ENCODE results near the gene BATF.
A peak's percentile ranks its signal among the peaks of the same experiment; 100 is the strongest.

Gene BATF

DNA sequence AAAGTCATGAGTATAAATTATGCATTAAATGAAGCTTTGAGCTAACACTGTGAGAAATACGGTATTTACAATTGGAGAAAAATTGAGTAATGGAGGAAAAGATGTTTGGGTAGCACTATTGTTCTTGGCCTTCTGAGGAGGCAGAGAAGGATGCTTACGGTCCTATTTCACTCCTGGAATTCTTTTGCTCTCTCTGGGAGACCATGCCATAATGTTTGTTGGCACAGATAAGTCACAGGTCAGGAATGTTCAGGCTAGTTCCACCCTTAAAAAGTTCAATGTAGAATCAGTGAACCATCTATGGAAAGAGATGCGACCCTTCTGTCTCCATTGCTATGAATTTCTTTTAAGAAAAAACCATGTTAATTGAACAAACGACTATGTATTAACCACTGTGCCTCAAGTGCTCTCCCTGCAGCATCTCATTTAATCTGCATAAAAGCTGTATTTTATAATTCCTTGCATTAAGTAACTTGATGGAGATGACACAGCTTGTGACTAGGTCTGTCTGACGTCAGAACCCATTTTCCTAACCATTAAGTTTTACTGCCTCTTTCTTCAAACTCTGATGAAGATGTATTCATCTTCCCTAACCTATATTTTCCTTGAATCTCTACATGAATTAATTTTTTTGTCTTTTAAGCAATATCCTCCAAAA is 9.5 kb downstream of the BATF start:
- DNase-seq (ENCODE audit: low read depth, low spot score), result peak; percentile 61

- DNase-seq (ENCODE audit: low read depth, low spot score), result no peak
Measured at GRCh38 chr14:75533791-75534555, 11.7 kb downstream of the BATF start.

- no peak for DNase-seq (ENCODE audit: low read depth, low spot score)
Measured at GRCh38 chr14:75535164-75535898, 13.1 kb downstream of the BATF start.

DNA sequence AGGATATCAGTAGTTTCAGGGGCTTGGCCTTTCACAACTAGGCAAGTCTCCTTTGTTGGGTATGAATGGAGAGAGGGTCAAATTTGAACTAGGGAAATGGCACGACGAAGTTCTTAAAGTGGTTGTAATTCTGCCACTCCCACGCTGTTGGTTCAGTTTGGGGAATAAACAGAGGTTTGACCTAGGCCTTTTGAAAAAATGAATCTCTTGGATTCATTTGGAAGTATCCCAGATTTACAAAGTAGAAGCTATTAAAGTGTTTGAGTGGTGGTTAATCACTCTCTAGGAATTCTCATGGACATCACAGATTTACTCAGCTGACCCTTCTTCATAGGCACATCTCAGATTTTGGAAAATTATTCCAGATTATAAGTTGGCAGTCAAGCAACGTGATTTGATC is 14.8 kb downstream of the BATF start:
- no peak for DNase-seq (ENCODE audit: low read depth, low spot score)

DNA sequence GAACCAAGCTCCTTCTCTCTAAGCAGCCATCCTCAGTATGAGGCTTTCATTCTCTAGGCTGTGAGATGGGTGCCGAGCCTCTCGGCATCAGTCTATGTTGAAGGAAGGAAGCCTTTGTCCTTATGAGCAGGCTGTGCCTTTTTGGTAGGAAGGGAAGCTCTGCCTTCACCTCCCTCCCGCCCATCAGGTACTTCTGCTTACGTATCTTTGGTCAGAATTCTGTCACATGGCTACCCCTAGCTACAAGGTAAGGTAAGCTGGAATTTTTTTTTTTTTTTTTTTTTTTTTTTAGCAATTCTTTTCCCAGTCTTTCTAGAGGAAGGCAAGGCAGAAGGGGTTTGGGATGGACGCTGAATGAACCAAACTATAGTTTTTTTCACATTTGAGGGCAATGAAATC is 16.9 kb downstream of the BATF start:
- no peak for DNase-seq (ENCODE audit: low read depth, low spot score)

GRCh38 chr14:75539561-75540478 is 17.6 kb downstream of the BATF start:
- no peak for DNase-seq (ENCODE audit: low read depth, low spot score)

- no peak for DNase-seq (ENCODE audit: low read depth, low spot score)
Measured at GRCh38 chr14:75540479-75540851, 18.2 kb downstream of the BATF start.

GRCh38 chr14:75542588-75543091 is 20.4 kb downstream of the BATF start:
- DNase-seq (ENCODE audit: low read depth, low spot score), result peak; percentile 24

DNA sequence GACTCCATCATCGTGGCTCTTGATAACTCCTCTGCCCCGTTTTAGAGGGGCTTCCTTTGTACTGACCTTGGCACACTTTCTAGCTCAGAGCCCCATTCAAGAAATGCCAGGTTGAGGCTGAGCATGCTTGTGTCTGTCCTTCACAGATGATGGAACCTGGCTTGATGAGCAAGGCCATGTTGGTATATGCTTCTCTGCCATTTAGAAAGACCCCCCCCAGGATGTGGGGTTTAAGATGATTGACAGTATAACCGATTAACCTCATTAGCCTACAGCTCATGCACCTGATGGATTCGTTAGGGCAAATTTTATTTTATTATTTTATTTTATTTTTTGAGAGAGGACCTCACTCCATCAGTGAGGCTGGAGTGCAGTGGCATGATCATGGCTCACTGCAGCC is 21.0 kb downstream of the BATF start:
- no peak for DNase-seq (ENCODE audit: low read depth, low spot score)

- DNase-seq (ENCODE audit: low read depth, low spot score), result no peak
Measured at GRCh38 chr14:75543786-75544185, 21.5 kb downstream of the BATF start.

DNA sequence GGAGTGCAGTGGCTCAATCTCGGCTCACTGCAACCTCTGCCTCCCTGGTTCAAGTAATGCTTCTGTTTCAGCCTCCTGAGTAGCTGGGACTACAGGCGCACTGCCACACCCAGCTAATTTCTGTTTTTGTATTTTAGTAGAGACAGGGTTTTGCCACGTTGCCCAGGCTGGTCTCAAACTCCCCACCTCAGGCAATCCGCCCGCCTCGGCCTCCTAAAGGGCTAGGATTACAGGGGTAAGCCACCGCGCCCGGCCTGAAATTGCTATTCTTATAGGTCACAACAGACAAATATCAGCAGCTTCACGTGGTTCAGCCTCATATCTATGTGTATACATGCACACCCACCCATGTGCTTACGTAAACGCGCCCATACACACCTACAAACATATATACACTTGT is 23.6 kb downstream of the BATF start:
- DNase-seq (ENCODE audit: low read depth, low spot score), result no peak

DNA sequence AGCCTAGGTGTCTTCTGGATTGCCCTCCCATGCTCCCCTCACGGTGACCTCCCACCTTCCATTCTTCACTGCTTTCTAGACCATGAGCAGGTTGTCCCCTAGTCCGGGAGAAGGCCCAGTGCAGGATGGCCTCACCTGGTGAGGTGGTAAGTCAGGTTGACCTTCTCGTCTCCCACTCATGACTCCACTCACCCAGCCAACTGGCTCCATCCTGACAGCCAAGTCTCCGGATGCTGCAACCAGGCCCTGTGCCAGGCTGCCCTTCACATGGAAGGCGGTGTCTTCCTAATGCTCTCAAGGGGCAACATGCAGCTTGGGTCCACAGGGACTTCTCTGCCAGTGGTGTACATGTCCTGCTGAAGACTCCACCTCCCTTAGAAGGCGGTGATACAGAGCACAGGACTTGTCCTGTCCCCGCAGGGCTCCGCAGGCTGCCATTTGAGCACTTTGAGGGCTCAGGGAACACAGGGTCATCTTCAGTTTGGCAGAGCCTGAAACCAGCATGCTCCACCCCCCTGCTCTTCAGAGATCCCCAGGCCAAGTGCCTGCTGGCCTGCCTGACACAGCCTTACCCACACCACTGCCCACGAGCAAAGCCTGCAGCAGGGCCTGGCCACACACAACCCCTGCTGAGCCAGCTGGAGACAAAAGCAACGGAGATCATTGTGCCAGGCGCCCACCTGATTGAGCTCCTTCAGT is 25.4 kb downstream of the BATF start:
- DNase-seq (ENCODE audit: low read depth, low spot score), result no peak

GRCh38 chr14:75548544-75548943 is 26.3 kb downstream of the BATF start:
- no peak for DNase-seq (ENCODE audit: low read depth, low spot score)

DNA sequence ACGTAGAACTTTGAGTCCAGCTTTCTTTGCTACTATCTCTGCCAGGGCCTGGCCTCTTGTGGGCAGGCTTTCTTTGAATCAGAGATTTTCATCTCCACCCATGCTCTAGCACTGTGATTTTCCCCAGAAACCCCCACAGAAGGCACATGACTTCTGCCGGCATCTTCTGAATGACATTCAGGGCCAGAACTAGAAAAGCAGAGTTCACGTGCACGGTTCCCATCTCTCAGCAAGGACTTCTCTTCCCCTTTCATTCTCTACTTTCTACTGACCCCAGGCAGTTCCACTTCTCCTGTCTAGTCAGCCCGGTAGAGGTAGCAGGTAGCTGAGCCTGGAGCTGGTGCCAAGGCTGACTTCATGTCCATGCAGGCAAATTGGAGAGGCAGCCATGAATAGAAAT is 26.9 kb downstream of the BATF start:
- DNase-seq (ENCODE audit: low read depth, low spot score), result no peak

DNA sequence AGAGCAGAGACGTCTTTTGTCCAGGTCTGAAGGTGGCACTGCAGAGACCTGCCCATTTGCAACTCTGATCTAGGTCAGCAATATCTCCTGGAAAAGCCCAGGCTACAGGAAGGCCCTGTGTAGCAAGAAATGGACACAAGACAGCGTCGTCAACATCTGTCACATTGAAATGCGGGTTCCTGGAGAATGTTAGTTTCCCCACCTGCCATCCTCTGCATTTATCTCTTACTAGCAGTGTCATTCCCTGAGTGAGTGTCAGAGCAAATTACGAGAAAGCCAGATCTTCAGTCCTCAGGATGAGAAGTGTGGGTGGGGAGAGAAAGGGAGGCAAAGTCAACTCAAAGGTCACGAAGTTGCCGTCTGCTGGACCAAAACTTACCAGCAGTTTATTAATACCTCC is 28.8 kb downstream of the BATF start:
- no peak for DNase-seq (ENCODE audit: low read depth, low spot score)

DNA sequence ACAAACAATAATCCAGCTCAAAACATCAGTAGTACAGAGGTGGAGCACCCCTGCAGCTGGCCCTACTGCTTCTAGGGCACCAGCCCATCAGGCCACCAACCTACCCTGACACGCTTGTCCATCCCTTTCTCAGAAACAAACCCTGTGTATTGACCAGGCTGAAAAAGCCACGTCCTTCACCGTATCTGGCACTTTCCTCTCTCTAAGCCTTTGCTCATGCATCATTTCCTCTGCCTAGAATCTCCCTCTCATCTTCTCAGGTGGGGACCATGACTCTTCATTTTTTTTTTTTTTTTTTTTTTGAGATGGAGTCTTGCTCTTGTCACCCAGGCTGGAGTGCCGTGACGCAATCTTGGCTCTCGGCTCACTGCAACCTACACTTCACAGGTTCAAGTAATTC is 30.9 kb downstream of the BATF start:
- DNase-seq (ENCODE audit: low read depth, low spot score), result no peak

GRCh38 chr14:75553761-75554364 is 31.6 kb downstream of the BATF start:
- no peak for DNase-seq (ENCODE audit: low read depth, low spot score)

DNA sequence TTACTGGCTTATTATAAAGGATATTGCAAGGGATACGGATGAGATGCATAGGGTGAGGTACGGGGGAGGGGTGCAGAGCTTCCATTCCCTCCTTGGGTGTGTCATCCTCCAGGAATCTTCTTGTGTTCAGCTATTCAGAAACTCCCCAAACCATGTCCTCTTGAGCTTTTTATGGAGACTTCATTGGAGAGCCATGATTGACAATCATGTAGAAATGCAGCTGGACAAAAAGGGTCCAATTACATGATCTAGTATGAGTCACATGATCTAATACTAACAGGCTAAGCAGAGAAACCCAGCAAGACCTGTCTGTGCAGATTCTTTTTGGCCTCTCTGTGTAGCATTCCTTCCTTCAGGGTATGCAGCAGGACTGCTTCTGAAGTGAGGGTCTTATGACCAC is 32.2 kb downstream of the BATF start:
- DNase-seq (ENCODE audit: low read depth, low spot score), result peak; percentile 10

DNA sequence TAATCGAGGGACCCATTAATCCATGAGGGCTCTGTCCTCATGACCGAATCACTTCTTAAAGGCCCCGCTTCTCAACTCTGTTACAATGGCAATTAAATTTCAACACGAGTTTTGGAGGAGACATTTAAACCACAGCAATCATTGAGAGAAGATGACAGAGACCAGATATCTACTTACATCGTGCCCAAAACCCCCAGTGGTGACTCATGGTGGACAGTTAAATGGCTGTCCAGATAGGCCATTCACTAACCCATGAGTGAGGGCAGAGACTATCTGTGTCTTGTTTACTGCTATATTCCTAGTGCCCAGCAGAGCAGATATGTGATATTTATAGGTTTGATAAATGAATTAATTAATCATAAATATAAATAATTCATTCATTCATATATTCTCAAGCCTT is 36.2 kb downstream of the BATF start:
- DNase-seq (ENCODE audit: low read depth, low spot score), result no peak

- DNase-seq (ENCODE audit: low read depth, low spot score), result no peak
Measured at GRCh38 chr14:75559045-75559444, 36.8 kb downstream of the BATF start.

Data from astrocyte of the hippocampus (primary cell).